HEK293T (cell line): ENCODE measurements around the gene ATP1A4.

Experiments
- BHLHE40 ChIP-seq: fragments of 450-650 bp; IDR thresholded peaks from 2 replicates; pipeline ENCODE4 v1.6.1; 2016; ENCODE audit warnings: mild to moderate bottlenecking, moderate library complexity, borderline replicate concordance
- CTBP1 ChIP-seq: fragments of 450-650 bp; IDR thresholded peaks from 2 replicates; pipeline ENCODE4 v1.6.1; 2016; ENCODE audit warnings: borderline replicate concordance
- ELF4 ChIP-seq: fragments of 450-650 bp; IDR thresholded peaks from 2 replicates; pipeline ENCODE4 v1.6.1; 2017; ENCODE audit warnings: antibody characterized with exemption
- FOXM1 ChIP-seq: fragments of 450-650 bp; IDR thresholded peaks from 2 replicates; pipeline ENCODE4 v1.6.1; 2017; ENCODE audit warnings: mild to moderate bottlenecking, borderline replicate concordance
- NFRKB ChIP-seq: fragments of 450-650 bp; IDR thresholded peaks from 2 replicates; pipeline ENCODE4 v1.6.1; 2016; ENCODE audit warnings: mild to moderate bottlenecking, moderate library complexity
- SP1 ChIP-seq: fragments of 450-650 bp; IDR thresholded peaks from 2 replicates; pipeline ENCODE4 v1.6.1; 2017
- SUZ12 ChIP-seq: fragments of 450-650 bp; IDR thresholded peaks from 2 replicates; pipeline ENCODE4 v1.6.1; 2016; ENCODE audit warnings: mild to moderate bottlenecking
- ZNF384 ChIP-seq: fragments of 450-650 bp; IDR thresholded peaks from 2 replicates; pipeline ENCODE4 v1.6.1; 2016

- TF ChIP-seq SUZ12, result no peak
- TF ChIP-seq CTBP1, result no peak
- no peak for TF ChIP-seq ELF4
- no peak for TF ChIP-seq FOXM1
- no peak for TF ChIP-seq ZNF384
- no peak for TF ChIP-seq BHLHE40
- TF ChIP-seq SP1, result no peak
- no peak for TF ChIP-seq NFRKB
Observed at GRCh38 chr1:160207771-160208556, 56.6 kb downstream of the ATP1A4 start.
